ENCODE data around the gene RNH1.

Gene RNH1

DNA sequence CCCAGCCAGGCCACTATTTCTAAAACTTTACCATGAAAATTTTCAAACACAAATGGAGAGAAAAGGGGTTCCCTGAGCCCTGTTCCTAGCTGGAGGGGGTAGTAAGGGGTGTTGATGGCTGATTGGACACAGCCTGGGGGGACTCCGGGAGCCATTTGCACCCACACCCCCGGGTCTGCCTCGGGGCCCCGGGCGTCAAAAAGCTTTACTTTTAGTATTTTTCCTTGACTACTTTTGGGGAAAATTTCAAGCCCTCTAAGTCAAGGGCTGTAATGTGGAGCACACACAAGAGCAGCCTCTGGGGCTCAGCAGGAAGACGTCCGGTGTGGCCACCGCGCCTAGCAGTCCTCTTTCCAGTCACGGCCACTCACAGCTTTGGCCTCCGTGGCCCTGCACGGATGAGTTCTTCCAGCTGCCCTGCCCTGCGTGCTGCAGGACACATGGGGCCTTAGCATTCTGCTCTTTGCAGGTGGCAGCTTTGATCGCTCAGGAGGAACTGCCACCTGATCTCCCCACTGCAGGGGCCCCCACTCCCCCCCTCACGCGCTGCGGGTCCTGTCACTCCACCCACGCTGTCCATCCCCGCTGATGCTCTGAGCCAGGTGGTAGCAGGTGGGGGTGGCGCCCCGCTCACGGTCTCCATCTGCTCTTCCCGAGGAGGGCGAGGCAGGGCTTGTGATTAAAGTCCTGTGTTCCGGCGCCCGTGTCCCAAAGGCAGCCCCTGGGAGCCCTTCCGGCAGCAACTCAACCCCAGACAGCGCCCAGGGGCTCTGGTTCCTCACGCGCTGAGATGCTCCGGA is 14.4 kb downstream of the RNH1 start:
- Histone ChIP-seq H3K9me2 (replicated peaks; ENCODE audit: insufficient read depth, low read length) (no peaks in the 10 kb centered on the region), H3K79me2 (ENCODE audit: low read length) (no peaks in the 10 kb centered on the region), H3K4me2 (ENCODE audit: low read depth, low read length) (no peak overlapping the region), H3K36me3 (replicated peaks; ENCODE audit: insufficient read depth, low read length) (no peaks in the 10 kb centered on the region), H3K4me3 (ENCODE audit: low read length) (no peak overlapping the region), H3K4me1 (ENCODE audit: low read length) (no peaks in the 10 kb centered on the region), H2AFZ (ENCODE audit: low read length) (no peak overlapping the region), H3K9me3 (replicated peaks; ENCODE audit: insufficient read depth, low read length) (no peaks in the 10 kb centered on the region), H3K27me3 (replicated peaks; ENCODE audit: insufficient read depth, low read length) (no peaks in the 10 kb centered on the region), H3K27ac (ENCODE audit: low read length) (no peak overlapping the region), H4K20me1 (ENCODE audit: insufficient read depth, low read length) (no peaks in the 10 kb centered on the region), H3K9ac (ENCODE audit: low read length) (no peak overlapping the region), H3F3A (ENCODE audit: insufficient read depth, low read length) (no peaks in the 10 kb centered on the region)
- no peak for TF ChIP-seq EZH2 (optimal IDR thresholded peaks at IDR 0.05; ENCODE audit: low read depth, low read length)
- no peak for TF ChIP-seq EZH2phosphoT487 (IDR thresholded peaks at IDR 0.05; ENCODE audit: low read length)
- TF ChIP-seq, protein P1, sequence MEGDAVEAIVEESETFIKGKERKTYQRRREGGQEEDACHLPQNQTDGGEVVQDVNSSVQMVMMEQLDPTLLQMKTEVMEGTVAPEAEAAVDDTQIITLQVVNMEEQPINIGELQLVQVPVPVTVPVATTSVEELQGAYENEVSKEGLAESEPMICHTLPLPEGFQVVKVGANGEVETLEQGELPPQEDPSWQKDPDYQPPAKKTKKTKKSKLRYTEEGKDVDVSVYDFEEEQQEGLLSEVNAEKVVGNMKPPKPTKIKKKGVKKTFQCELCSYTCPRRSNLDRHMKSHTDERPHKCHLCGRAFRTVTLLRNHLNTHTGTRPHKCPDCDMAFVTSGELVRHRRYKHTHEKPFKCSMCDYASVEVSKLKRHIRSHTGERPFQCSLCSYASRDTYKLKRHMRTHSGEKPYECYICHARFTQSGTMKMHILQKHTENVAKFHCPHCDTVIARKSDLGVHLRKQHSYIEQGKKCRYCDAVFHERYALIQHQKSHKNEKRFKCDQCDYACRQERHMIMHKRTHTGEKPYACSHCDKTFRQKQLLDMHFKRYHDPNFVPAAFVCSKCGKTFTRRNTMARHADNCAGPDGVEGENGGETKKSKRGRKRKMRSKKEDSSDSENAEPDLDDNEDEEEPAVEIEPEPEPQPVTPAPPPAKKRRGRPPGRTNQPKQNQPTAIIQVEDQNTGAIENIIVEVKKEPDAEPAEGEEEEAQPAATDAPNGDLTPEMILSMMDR (IDR thresholded peaks at IDR 0.05; ENCODE audit: low read length): no peak
- no peak for DNase-seq

DNA sequence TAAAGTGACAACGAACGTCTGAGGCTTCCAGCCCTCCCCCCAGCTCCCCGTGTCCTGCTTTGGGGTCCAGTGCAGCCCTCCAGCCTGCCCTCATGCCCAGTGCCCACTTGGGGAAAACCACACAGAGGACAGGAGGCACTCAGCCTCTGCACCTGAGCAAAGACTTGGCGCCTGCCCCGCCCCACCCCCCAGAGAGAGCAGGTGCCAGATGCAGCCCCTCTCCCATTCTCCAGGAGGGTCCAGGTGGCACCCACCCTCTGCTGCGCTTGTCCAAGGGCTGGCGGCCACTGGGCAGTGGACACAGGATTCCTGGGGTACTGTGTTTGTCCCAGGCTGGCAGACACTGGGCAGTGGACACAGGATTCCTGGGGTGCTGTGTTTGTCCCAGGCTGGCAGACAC is 15.7 kb downstream of the RNH1 start:
- no peak for DNase-seq
- H3K4me1 ChIP-seq (ENCODE audit: low read length): no peaks in the 10 kb centered on the region
- no peaks in the 10 kb centered on the region for H3K27me3 ChIP-seq (replicated peaks; ENCODE audit: insufficient read depth, low read length)
- no peaks in the 10 kb centered on the region for H3F3A ChIP-seq (ENCODE audit: insufficient read depth, low read length)
- H3K4me2 ChIP-seq (ENCODE audit: low read depth, low read length): no peak overlapping the region
- H3K79me2 ChIP-seq (ENCODE audit: low read length): no peaks in the 10 kb centered on the region
- H3K27ac ChIP-seq (ENCODE audit: low read length): no peak overlapping the region
- H3K36me3 ChIP-seq (replicated peaks; ENCODE audit: insufficient read depth, low read length): no peaks in the 10 kb centered on the region
- H3K9me2 ChIP-seq (replicated peaks; ENCODE audit: insufficient read depth, low read length): no peaks in the 10 kb centered on the region
- H3K9ac ChIP-seq (ENCODE audit: low read length): no peak overlapping the region
- H4K20me1 ChIP-seq (ENCODE audit: insufficient read depth, low read length): no peaks in the 10 kb centered on the region
- no peak overlapping the region for H3K4me3 ChIP-seq (ENCODE audit: low read length)
- no peaks in the 10 kb centered on the region for H3K9me3 ChIP-seq (replicated peaks; ENCODE audit: insufficient read depth, low read length)
- TF ChIP-seq, protein P1 (IDR thresholded peaks at IDR 0.05; ENCODE audit: low read length): no peak
- TF ChIP-seq EZH2phosphoT487 (IDR thresholded peaks at IDR 0.05; ENCODE audit: low read length): no peak
- no peak for TF ChIP-seq EZH2 (optimal IDR thresholded peaks at IDR 0.05; ENCODE audit: low read depth, low read length)
- H2AFZ ChIP-seq (ENCODE audit: low read length): no peak overlapping the region

DNA sequence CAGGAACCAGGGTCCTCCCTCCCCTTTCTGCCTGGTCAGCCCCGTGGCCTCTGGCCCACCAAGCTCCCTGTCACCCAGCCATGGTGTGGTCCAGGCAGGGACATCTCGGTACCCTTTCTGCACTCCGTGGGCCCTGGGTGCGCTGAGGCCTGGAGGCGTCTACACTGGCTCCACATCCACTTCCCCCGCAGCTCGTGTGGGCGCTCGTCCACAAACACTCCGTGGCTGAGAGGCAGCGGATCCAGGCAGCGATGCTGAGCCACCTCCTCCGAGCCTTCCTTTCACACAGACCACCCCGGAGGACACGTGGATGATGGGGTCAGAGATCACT is 16.1 kb downstream of the RNH1 start:
- DNase-seq: no peak
- no peaks in the 10 kb centered on the region for H3F3A ChIP-seq (ENCODE audit: insufficient read depth, low read length)
- no peak overlapping the region for H3K9ac ChIP-seq (ENCODE audit: low read length)
- no peaks in the 10 kb centered on the region for H3K79me2 ChIP-seq (ENCODE audit: low read length)
- H3K36me3 ChIP-seq (replicated peaks; ENCODE audit: insufficient read depth, low read length): no peaks in the 10 kb centered on the region
- H2AFZ ChIP-seq (ENCODE audit: low read length): no peak overlapping the region
- H3K9me2 ChIP-seq (replicated peaks; ENCODE audit: insufficient read depth, low read length): no peaks in the 10 kb centered on the region
- no peak overlapping the region for H3K4me3 ChIP-seq (ENCODE audit: low read length)
- no peaks in the 10 kb centered on the region for H4K20me1 ChIP-seq (ENCODE audit: insufficient read depth, low read length)
- H3K27ac ChIP-seq (ENCODE audit: low read length): no peak overlapping the region
- no peaks in the 10 kb centered on the region for H3K9me3 ChIP-seq (replicated peaks; ENCODE audit: insufficient read depth, low read length)
- no peak overlapping the region for H3K4me2 ChIP-seq (ENCODE audit: low read depth, low read length)
- no peaks in the 10 kb centered on the region for H3K27me3 ChIP-seq (replicated peaks; ENCODE audit: insufficient read depth, low read length)
- TF ChIP-seq EZH2 (optimal IDR thresholded peaks at IDR 0.05; ENCODE audit: low read depth, low read length) (no peak), EZH2phosphoT487 (IDR thresholded peaks at IDR 0.05; ENCODE audit: low read length) (no peak)
- TF ChIP-seq, protein P1 (IDR thresholded peaks at IDR 0.05; ENCODE audit: low read length): no peak
- no peaks in the 10 kb centered on the region for H3K4me1 ChIP-seq (ENCODE audit: low read length)
